ENCODE results near the gene HIVEP3. TPM values are rescaled to one million over a fixed set of nuclear protein-coding genes. Genes with fewer than 3 reads are reported as not detected.

The HIVEP3 gene
- total RNA-seq, 1 donor from 2014 or later: 2.9 TPM

GRCh38 chr1:41487126-41488039 is 431.3 kb downstream of the HIVEP3 start:
- H3K27ac ChIP-seq: no peak overlapping the region
- H3K4me1 ChIP-seq: peaks cover 19% of the 10 kb centered on the region
- H3K9me3 ChIP-seq: no peaks in the 10 kb centered on the region
- no peaks in the 10 kb centered on the region for H3K27me3 ChIP-seq
- intact Hi-C loops (cut with DNase I): no loop called here
- H3K36me3 ChIP-seq: no peaks in the 10 kb centered on the region
- DNase-seq (ENCODE audit: extremely low spot score in 2 of 2): no peak
- H3K4me3 ChIP-seq: no peak overlapping the region
- TF ChIP-seq POLR2A (IDR thresholded peaks at IDR 0.05): no peak
- TF ChIP-seq POLR2AphosphoS5 (IDR thresholded peaks at IDR 0.05; ENCODE audit: insufficient read depth in 1 of 2, low read depth in 1 of 2): no peak
- TF ChIP-seq, protein P1, sequence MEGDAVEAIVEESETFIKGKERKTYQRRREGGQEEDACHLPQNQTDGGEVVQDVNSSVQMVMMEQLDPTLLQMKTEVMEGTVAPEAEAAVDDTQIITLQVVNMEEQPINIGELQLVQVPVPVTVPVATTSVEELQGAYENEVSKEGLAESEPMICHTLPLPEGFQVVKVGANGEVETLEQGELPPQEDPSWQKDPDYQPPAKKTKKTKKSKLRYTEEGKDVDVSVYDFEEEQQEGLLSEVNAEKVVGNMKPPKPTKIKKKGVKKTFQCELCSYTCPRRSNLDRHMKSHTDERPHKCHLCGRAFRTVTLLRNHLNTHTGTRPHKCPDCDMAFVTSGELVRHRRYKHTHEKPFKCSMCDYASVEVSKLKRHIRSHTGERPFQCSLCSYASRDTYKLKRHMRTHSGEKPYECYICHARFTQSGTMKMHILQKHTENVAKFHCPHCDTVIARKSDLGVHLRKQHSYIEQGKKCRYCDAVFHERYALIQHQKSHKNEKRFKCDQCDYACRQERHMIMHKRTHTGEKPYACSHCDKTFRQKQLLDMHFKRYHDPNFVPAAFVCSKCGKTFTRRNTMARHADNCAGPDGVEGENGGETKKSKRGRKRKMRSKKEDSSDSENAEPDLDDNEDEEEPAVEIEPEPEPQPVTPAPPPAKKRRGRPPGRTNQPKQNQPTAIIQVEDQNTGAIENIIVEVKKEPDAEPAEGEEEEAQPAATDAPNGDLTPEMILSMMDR (IDR thresholded peaks at IDR 0.05): no peak

DNA sequence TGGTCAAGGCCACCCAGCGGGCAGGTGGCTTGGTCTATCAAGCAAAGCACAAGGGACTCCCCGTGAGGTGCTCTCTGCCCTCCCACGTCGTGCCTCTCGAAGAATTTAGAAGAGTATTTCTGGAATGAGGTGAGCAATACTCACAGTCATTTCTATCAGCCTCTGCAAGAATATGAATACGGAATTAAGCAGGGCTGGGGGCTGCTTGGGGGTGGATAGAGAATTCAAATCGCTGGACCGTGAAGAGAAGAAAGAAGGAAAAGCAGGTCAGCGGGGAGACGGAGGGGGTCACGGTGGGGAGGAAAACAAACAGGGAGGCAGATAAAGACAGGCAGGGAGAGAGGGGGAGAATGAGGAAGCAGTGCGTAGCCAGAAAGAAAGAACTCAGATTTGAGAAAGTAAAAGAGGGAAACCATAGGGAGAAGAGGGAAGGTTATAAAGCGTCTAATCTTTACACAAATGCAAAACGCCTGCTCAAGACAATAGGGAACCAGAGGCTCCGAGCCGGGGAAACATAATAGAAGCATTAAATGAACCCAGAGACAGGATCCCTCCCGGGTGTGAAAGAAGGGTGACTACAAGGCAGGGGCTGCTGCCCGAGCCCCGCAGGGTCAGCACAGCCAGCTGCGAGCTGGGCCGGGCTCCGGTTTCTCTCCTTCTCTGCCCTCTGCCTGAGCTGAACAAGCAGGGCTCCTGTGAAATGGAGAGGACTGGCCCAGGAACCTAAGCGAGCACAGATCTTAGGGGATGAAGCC is 432.2 kb downstream of the HIVEP3 start:
- Histone ChIP-seq H3K4me1 (peaks cover 25% of the 10 kb centered on the region), H3K27me3 (no peaks in the 10 kb centered on the region), H3K4me3 (no peak overlapping the region), H3K9me3 (no peaks in the 10 kb centered on the region), H3K27ac (no peak overlapping the region), H3K36me3 (no peaks in the 10 kb centered on the region)
- TF ChIP-seq POLR2AphosphoS5 (IDR thresholded peaks at IDR 0.05; ENCODE audit: insufficient read depth in 1 of 2, low read depth in 1 of 2): no peak
- TF ChIP-seq, protein P1 (IDR thresholded peaks at IDR 0.05): no peak
- TF ChIP-seq POLR2A (IDR thresholded peaks at IDR 0.05): no peak
- DNase-seq (ENCODE audit: extremely low spot score in 2 of 2): no peak
- intact Hi-C loops (cut with DNase I): no loop called here

GRCh38 chr1:41486053-41486370 is 432.7 kb downstream of the HIVEP3 start:
- Histone ChIP-seq H3K27me3 (no peaks in the 10 kb centered on the region), H3K4me1 (peaks cover 26% of the 10 kb centered on the region), H3K27ac (no peak overlapping the region), H3K9me3 (no peaks in the 10 kb centered on the region), H3K36me3 (no peaks in the 10 kb centered on the region), H3K4me3 (no peak overlapping the region)
- intact Hi-C loops (cut with DNase I): no loop called here
- DNase-seq (ENCODE audit: extremely low spot score in 2 of 2): no peak
- TF ChIP-seq, protein P1 (IDR thresholded peaks at IDR 0.05): no peak
- TF ChIP-seq POLR2A (IDR thresholded peaks at IDR 0.05) (no peak), POLR2AphosphoS5 (IDR thresholded peaks at IDR 0.05; ENCODE audit: insufficient read depth in 1 of 2, low read depth in 1 of 2) (no peak)

DNA sequence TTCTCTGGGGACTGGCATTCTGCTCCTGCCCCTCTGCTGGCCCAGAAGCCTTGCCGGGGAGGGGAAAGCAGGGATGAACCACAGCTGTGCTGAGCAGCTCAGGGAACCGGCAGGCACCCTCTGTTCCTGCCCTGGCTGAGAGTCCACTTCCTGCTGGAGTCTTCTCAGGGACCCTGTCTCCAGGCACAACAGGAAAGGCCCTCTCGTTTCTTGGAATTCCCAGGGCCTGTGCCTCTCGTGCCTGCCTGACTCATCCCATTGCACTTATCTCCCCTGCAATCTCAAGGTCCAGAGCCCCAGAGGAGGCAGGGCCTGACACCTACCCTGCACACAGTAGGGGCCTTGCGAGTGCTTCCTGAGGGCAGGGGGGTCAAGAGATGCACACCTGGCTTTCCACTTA is 433.1 kb downstream of the HIVEP3 start:
- H3K4me1 ChIP-seq: peaks cover 30% of the 10 kb centered on the region
- H3K27ac ChIP-seq: no peak overlapping the region
- no peak overlapping the region for H3K4me3 ChIP-seq
- H3K36me3 ChIP-seq: no peaks in the 10 kb centered on the region
- intact Hi-C loops (cut with DNase I): no loop called here
- no peaks in the 10 kb centered on the region for H3K9me3 ChIP-seq
- DNase-seq (ENCODE audit: extremely low spot score in 2 of 2): no peak
- TF ChIP-seq, protein P1 (IDR thresholded peaks at IDR 0.05): no peak
- TF ChIP-seq POLR2A (IDR thresholded peaks at IDR 0.05): no peak
- no peak for TF ChIP-seq POLR2AphosphoS5 (IDR thresholded peaks at IDR 0.05; ENCODE audit: insufficient read depth in 1 of 2, low read depth in 1 of 2)
- no peaks in the 10 kb centered on the region for H3K27me3 ChIP-seq
